CD4-positive, alpha-beta T cell (primary cell): Measurements from ENCODE around the gene CCDC73. TPM values are rescaled to one million over a fixed set of nuclear protein-coding genes. Genes with fewer than 3 reads are reported as not detected.

Experiments
- ATAC-seq: fragments of 200-7000 bp; cut with Tn5 transposase; one replicate; pipeline ENCODE4 v1.10.0; 2022; ENCODE audit warnings: mild to moderate bottlenecking; ENCODE audit not compliant: poor library complexity
- CTCF ChIA-PET: fragments of 350-600 bp; sonication (Branson Sonifier 250); formaldehyde crosslinking; loops from one replicate; lab custom pipeline; 2021; ENCODE audit warnings: antibody characterized with exemption, inconsistent platforms; lab: Charles Lee
- POLR2A ChIA-PET: fragments of 350-600 bp; sonication (Branson Sonifier 250); formaldehyde crosslinking; loops from one replicate; lab custom pipeline; 2021; ENCODE audit warnings: antibody characterized with exemption, inconsistent platforms; lab: Charles Lee
- DNase-seq, 14 experiments: peaks; one replicate each; pipeline ENCODE4 v3.0.0-alpha.2; 2013 to 2020; ENCODE audit warnings: mixed read lengths in 2 of 14
- H3K27ac ChIP-seq, 2 donors: one replicate each; pipeline versions ENCODE4 v1.5.1 to v1.7.0; 2013; ENCODE audit warnings: low read length in 2 of 2, low read depth in 1 of 2, mild to moderate bottlenecking in 1 of 2
- H3K27me3 ChIP-seq, 2 experiments: 1 replicate in 1 of 2; 2 replicates in 1 of 2; pipeline versions ENCODE4 v1.6.1 to v1.7.0; 2013; ENCODE audit warnings: low read length in 2 of 2, control low read depth in 1 of 2, mild to moderate bottlenecking in 1 of 2, moderate library complexity in 1 of 2; ENCODE audit not compliant: insufficient read depth in 2 of 2, control insufficient read depth in 1 of 2
- H3K36me3 ChIP-seq: one replicate; pipeline ENCODE4 v1.6.1; 2013; ENCODE audit warnings: low read length, control low read depth; ENCODE audit not compliant: insufficient read depth
- H3K4me1 ChIP-seq: one replicate; pipeline ENCODE4 v1.6.1; 2013; ENCODE audit warnings: low read length, control low read depth; ENCODE audit not compliant: insufficient read depth
- H3K4me3 ChIP-seq: one replicate; pipeline ENCODE4 v1.5.1; 2013; ENCODE audit warnings: mild to moderate bottlenecking, low read length, moderate library complexity
- H3K9me3 ChIP-seq, 2 experiments: 1 replicate in 1 of 2; 2 replicates in 1 of 2; pipeline versions ENCODE4 v1.6.1 to v1.7.0; 2013; ENCODE audit warnings: low read length in 2 of 2, mild to moderate bottlenecking in 2 of 2, control low read depth in 1 of 2, moderate library complexity in 1 of 2; ENCODE audit not compliant: control insufficient read depth in 1 of 2, insufficient read depth in 1 of 2
- H3K27ac Mint-ChIP-seq: one replicate; pipeline ENCODE4 v1.8.0; 2020; ENCODE audit warnings: mixed read lengths
- H3K27me3 Mint-ChIP-seq: one replicate; pipeline ENCODE4 v1.8.0; 2021; ENCODE audit warnings: mixed read lengths
- H3K36me3 Mint-ChIP-seq: one replicate; pipeline ENCODE4 v1.8.0; 2021; ENCODE audit warnings: low read depth, mixed read lengths
- H3K4me1 Mint-ChIP-seq: one replicate; pipeline ENCODE4 v1.8.0; 2021; ENCODE audit warnings: low read depth, mixed read lengths
- H3K4me3 Mint-ChIP-seq: one replicate; pipeline ENCODE4 v1.8.0; 2020; ENCODE audit warnings: mild to moderate bottlenecking, mixed read lengths
- H3K9me3 Mint-ChIP-seq: one replicate; pipeline ENCODE4 v1.8.0; 2020; ENCODE audit warnings: mixed read lengths
- CTCF ChIP-seq: fragments of 200-600 bp; IDR thresholded peaks from one replicate; pipeline ENCODE4 v1.8.0; 2022; ENCODE audit warnings: antibody characterized with exemption, mild to moderate bottlenecking
- intact Hi-C, 2 experiments: fragments of 100-400 bp; cut with DNase I in 1 of 2; cut with micrococcal nuclease in 1 of 2; formaldehyde crosslinking; loops; one replicate each; pipeline versions ENCODE4 v1.15.1 to v1.9.0; 2023 to 2025; cut with DNase I, micrococcal nuclease
- total RNA-seq, 174 experiments: library from RNA in 2 of 174; stranded (reverse) in 2 of 174; gene quantifications; one replicate each; pipeline ENCODE4 v1.2.3 and lab custom pipeline; 2021 to 2026

Gene CCDC73
- total RNA-seq, 2 experiments from 2014 or later, result not detected

GRCh38 chr11:32704261-32704660 is 90.2 kb downstream of the CCDC73 start:
- Mint-ChIP-seq H3K4me1 (no peaks in the 10 kb centered on the region), H3K27me3 (peaks cover 22% of the 10 kb centered on the region), H3K4me3 (no peak overlapping the region), H3K27ac (no peak overlapping the region), H3K9me3 (no peaks in the 10 kb centered on the region), H3K36me3 (no peaks in the 10 kb centered on the region)
- ChIA-PET CTCF (no interaction called here), POLR2A (no interaction called here)
- no peaks in the 10 kb centered on the region for H3K4me1 ChIP-seq
- H3K27me3 ChIP-seq, result no peaks in the 10 kb centered on the region
- H3K9me3 ChIP-seq, result peaks cover 0 to 16% of the 10 kb centered on the region in 2 experiments
- intact Hi-C loops, result no loop called here
- no peak overlapping the region for H3K27ac ChIP-seq
- DNase-seq (no peak), ATAC-seq (no peak)
- no peak overlapping the region for H3K4me3 ChIP-seq
- no peaks in the 10 kb centered on the region for H3K36me3 ChIP-seq
- TF ChIP-seq CTCF, result no peak

GRCh38 chr11:32701616-32702015 is 92.8 kb downstream of the CCDC73 start:
- no peak overlapping the region for H3K4me3 ChIP-seq
- H3K4me1 ChIP-seq, result no peaks in the 10 kb centered on the region
- no peaks in the 10 kb centered on the region for H3K9me3 Mint-ChIP-seq
- intact Hi-C loops, result no loop called here
- H3K9me3 ChIP-seq, result peaks cover 0 to 16% of the 10 kb centered on the region in 2 experiments
- H3K36me3 Mint-ChIP-seq, result no peaks in the 10 kb centered on the region
- no peaks in the 10 kb centered on the region for H3K27me3 ChIP-seq
- H3K36me3 ChIP-seq, result no peaks in the 10 kb centered on the region
- no peak overlapping the region for H3K27ac ChIP-seq
- H3K27me3 Mint-ChIP-seq, result peaks cover 6% of the 10 kb centered on the region
- H3K27ac Mint-ChIP-seq, result no peak overlapping the region
- no peak for TF ChIP-seq CTCF
- ATAC-seq (no peak), DNase-seq (no peak)
- H3K4me3 Mint-ChIP-seq, result no peak overlapping the region
- ChIA-PET CTCF (interaction anchor here (1.3 kb wide), 1 partner anchor 11 kb away, joined by 3 read pairs; no protein-coding TSS in a partner anchor), POLR2A (no interaction called here)
- no peaks in the 10 kb centered on the region for H3K4me1 Mint-ChIP-seq

- Mint-ChIP-seq H3K4me1 (no peaks in the 10 kb centered on the region), H3K4me3 (no peak overlapping the region), H3K27me3 (no peaks in the 10 kb centered on the region), H3K36me3 (no peaks in the 10 kb centered on the region), H3K9me3 (no peaks in the 10 kb centered on the region), H3K27ac (no peak overlapping the region)
- Histone ChIP-seq H3K4me3 (no peak overlapping the region), H3K4me1 (no peaks in the 10 kb centered on the region), H3K27me3 (no peaks in the 10 kb centered on the region), H3K27ac (no peak overlapping the region), H3K36me3 (no peaks in the 10 kb centered on the region), H3K9me3 (no peaks in the 10 kb centered on the region)
- ChIA-PET POLR2A (no interaction called here), CTCF (no interaction called here)
- ATAC-seq (no peak), DNase-seq (no peak)
- no peak for TF ChIP-seq CTCF
- intact Hi-C loops, result no loop called here
These were observed 95.9 kb downstream of the CCDC73 start for GRCh38 chr11:32698579-32698978.
